ENCODE data around the gene TP53.
"Not testable (repeated sequence)": the region's sequence is repeated elsewhere in the genome, so short reads cannot be mapped to it uniquely, and the experiment has no call there.

TP53 gene

DNA sequence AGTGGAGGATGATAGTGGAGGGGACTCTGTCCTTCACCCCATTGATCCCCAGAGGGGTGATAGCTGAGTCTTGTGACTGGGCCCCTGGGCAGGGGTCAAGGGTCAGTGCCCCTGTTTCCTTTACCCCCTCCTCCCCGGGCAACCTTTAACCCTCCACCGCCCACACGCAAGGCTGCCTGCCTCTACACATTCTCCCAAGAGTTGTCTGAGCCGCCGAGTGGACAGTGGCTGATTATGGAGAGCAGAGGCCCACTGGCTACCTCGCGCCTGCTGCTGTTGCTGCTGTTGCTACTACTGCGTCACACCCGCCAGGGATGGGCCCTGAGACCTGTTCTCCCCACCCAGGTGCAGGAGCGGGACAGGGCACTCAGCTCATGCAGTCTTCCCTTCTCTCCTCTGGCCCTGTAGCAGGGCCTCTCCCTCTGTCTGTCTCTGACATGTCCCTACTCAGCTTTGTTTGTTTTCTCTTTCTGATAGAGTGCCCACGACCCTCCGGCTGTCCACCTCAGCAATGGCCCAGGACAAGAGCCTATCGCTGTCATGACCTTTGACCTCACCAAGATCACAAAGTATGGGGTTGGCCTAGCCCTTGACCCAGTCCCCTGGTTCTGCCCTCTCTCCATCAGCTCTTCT lies 57.2 kb downstream of the TP53 start, which contains the start of gene SHBG:
TSS of gene SHBG (plus strand) at position 197 of the 633 bp plus-strand sequence. CDS start at position 235, 38 bp downstream.
- no peak for DNase-seq

DNA sequence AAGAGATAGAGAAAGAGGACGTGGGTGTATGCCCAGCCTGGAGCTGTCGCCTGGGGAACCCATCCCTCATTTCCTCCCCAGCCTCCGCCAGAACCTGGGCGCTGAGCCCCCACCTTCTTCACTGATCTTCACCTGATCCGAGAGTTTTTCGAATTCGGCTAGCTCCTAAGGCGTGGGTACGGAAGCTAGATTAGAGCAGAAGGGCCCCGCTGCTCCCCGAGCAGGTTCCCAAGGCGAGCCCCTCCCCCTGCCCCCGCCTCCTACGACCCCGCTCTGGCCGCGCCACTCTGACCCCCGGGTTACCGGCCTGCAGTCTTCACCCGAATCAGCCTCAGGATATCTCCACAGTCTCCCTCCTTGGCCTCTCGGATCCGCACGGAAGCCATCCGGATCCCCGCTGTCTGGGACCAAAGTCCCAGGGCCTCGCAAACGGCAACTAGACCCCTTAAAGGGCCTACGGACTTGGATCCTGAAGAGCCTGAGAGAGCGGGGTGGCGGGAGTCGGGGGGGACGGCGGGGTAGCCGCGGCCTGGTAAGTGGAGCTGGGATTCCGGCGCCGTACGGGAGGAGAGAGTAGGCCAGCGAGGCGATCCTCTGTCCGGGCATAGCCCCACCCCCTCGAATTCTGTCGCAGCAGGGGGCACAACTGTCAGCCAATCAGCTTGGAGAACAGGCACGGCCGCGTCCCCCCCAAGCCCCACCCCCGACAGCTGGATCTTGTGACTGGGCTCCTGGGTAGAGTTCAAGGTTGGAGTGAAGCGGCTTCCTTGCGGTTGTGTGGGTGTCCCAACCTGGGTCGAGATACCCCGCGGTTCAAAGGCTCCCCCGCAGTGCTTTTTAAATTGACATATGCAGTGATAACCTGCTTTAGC lies 59.8 kb downstream of the TP53 start, which contains the start of gene SAT2:
TSS of gene SAT2 (minus strand) at position 572 of the 872 bp plus-strand sequence. CDS start at position 386, 186 bp downstream.
- DNase-seq = peak; percentile 92

DNA sequence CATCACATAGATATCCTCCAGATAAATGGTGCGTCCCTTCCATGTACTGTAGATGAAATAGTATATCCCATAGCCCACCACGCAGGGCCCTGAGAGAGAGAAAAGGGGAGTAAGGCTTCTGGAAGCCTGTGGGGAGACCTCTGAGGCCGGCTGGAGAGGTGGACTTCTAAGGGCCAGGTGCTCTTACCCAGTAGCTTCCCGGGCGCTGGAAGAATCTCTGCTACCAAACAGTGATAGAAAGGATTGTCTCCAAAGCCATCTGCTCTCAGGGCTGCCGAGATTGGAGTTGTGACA lies 60.4 kb downstream of the TP53 start:
- DNase-seq = no peak

DNA sequence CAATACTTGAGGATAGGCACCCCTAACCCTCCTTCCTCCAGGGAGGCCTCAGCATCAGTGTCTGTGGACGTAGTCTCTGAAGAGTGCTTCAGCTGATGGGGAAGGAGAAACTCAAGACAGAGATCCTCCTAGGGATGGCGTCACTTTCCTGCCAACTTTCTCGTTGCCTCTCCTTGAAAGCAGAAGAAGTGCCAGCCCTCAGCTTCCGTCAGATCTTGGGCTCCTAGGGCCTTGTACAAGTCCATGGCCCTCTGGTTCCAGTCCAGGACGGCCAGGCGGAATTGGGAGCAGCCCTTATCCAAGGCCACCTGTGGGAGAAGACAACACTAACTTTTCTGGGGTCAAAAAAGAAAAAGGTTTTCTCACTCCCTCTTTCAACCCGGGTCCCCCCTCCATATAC lies 61.0 kb downstream of the TP53 start:
- DNase-seq = no peak

DNA sequence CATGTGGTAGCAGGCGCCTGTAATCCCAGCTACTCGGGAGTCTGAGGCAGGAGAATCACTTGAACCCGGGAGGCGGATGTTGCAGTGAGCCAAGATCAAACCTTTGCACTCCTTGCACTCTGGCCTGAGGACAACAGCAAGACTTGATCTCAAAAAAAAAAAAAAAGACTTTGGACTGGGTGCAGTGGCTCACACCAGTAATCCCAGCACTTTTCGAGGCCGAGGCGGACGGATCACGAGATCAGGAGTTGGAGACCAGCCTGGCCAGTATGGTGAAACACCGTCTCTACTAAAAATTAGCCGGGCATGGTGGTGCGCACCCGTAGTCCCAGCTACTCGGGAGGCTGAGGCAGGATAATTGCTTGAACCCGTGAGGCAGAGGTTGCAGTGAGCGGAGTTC lies 61.5 kb downstream of the TP53 start:
- DNase-seq = not testable (repeated sequence)

DNA sequence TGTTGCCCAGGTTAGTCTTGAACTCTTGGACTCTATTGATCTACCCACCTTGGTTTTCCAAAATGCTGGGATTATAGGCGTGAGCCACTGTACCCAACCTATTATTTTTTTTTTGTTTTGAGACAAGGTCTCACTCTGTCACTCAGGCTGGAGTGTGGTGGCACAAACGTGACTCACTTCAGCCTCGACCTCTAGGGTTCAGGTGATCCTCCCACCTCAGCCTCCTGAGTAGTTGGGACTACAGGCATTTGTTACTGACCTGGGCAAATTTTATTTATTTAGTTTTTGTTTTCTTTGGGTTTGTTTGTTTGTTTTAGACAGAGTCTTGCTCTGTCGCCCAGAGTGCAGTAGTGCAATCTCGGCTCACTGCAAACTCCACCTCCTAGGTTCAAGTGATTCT lies 63.6 kb downstream of the TP53 start:
- no peak for DNase-seq

DNA sequence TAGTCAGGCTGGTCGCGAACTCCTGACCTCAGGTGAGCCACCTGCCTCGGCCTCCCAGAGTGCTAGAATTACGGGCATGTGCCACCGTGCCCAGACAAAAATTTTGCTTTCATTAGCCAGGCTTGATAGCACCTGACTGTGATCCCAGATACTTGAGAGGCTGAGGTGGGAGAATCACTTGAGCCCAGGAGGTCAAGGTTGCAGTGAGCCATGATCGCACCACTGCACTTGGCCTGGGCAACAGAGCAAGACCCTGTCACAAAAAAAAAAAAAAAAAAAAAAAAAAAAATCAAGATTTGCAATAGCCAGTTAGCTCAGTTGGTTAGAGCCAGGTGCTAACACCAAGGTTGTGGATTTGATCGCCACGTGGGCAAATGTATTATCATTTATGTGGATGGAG lies 66.5 kb downstream of the TP53 start:
- no peak for DNase-seq

DNA sequence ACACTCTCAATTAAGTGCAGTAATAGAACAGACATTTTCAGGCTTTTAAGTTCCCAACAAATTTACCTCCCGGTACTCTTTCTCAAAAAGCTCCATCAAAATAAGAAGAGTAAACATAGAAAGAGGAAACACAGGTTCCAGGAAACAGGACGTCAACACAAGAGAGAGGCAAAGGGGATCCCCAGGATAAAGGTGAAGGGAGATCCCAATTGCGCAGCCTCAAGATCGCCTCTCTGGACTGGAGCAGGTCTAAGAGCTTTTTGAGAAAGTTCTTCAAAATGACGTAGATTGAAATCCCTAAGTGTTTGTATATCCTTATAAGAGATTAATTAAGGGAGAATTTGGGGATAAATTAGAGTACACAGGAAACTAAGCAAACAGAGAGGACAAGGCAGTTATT lies 68.7 kb downstream of the TP53 start:
- no peak for DNase-seq

All from stimulated activated CD4-positive, alpha-beta T cell treated with anti-CD3 and anti-CD28 coated beads, Interleukin-15, amount 100 ng/mL, for 24 hours (primary cell).